Glutamatergic neuron (in vitro differentiated cells): ENCODE data around the gene DLL1. TPM values are rescaled to one million over a fixed set of nuclear protein-coding genes. Genes with fewer than 3 reads are reported as not detected.

Experiments
- DNase-seq: peaks from one replicate; pipeline ENCODE4 v3.0.0; 2022
- H3K27ac Mint-ChIP-seq: one replicate; pipeline ENCODE4 v1.8.0; 2020; ENCODE audit warnings: mild to moderate bottlenecking, mixed read lengths, inconsistent platforms; ENCODE audit not compliant: unreplicated experiment
- H3K27me3 Mint-ChIP-seq: one replicate; pipeline ENCODE4 v1.8.0; 2020; ENCODE audit warnings: mild to moderate bottlenecking, moderate library complexity, mixed read lengths, inconsistent platforms; ENCODE audit not compliant: unreplicated experiment
- H3K36me3 Mint-ChIP-seq: one replicate; pipeline ENCODE4 v1.8.0; 2020; ENCODE audit warnings: mild to moderate bottlenecking, mixed read lengths, inconsistent platforms; ENCODE audit not compliant: unreplicated experiment
- H3K4me1 Mint-ChIP-seq: one replicate; pipeline ENCODE4 v1.8.0; 2020; ENCODE audit warnings: mild to moderate bottlenecking, low read depth, mixed read lengths, inconsistent platforms; ENCODE audit not compliant: unreplicated experiment
- H3K4me3 Mint-ChIP-seq: one replicate; pipeline ENCODE4 v1.8.0; 2020; ENCODE audit warnings: mild to moderate bottlenecking, mixed read lengths, inconsistent platforms; ENCODE audit not compliant: unreplicated experiment
- H3K9me3 Mint-ChIP-seq: one replicate; pipeline ENCODE4 v1.8.0; 2020; ENCODE audit warnings: mild to moderate bottlenecking, moderate library complexity, mixed read lengths, inconsistent platforms; ENCODE audit not compliant: unreplicated experiment
- CTCF ChIP-seq: fragments of 200-600 bp; sonication (generic); IDR thresholded peaks from one replicate; pipeline ENCODE4 v1.5.0; 2021; ENCODE audit not compliant: partially characterized antibody, unreplicated experiment
- total RNA-seq: library from RNA; stranded (reverse); fragmentation: NEBNext Ultra II Directional; extraction: Animal tissue kit (Norgen Biotek cat#: 25700); gene quantifications from one replicate; pipeline ENCODE4 v1.2.1, GENCODE V29; 2021; ENCODE audit not compliant: unreplicated experiment

Gene DLL1
- total RNA-seq, 1 donor from 2014 or later: 34.3 TPM

GRCh38 chr6:170253910-170254269 lies 37.0 kb downstream of the DLL1 start:
- peaks cover 2% of the 10 kb centered on the region for H3K9me3 Mint-ChIP-seq
- peaks cover 7% of the 10 kb centered on the region for H3K27me3 Mint-ChIP-seq
- peaks cover 9% of the 10 kb centered on the region for H3K4me1 Mint-ChIP-seq
- no peak overlapping the region for H3K4me3 Mint-ChIP-seq
- no peaks in the 10 kb centered on the region for H3K36me3 Mint-ChIP-seq
- DNase-seq: no peak
- no peak overlapping the region for H3K27ac Mint-ChIP-seq
- no peak for TF ChIP-seq CTCF

- Mint-ChIP-seq H3K9me3 (peaks cover 2% of the 10 kb centered on the region), H3K27ac (no peak overlapping the region), H3K4me3 (no peak overlapping the region), H3K27me3 (peaks cover 7% of the 10 kb centered on the region), H3K4me1 (peaks cover 13% of the 10 kb centered on the region), H3K36me3 (no peaks in the 10 kb centered on the region)
- TF ChIP-seq CTCF: no peak
- DNase-seq: no peak
Measured at GRCh38 chr6:170253226-170253909, 37.5 kb downstream of the DLL1 start.

- Mint-ChIP-seq H3K4me3 (no peak overlapping the region), H3K9me3 (peaks cover 2% of the 10 kb centered on the region), H3K36me3 (no peaks in the 10 kb centered on the region), H3K27me3 (peaks cover 9% of the 10 kb centered on the region), H3K4me1 (peaks cover 20% of the 10 kb centered on the region), H3K27ac (no peak overlapping the region)
- DNase-seq: no peak
- TF ChIP-seq CTCF: no peak
Measured at GRCh38 chr6:170251776-170252571, 38.9 kb downstream of the DLL1 start.

- Mint-ChIP-seq H3K9me3 (peaks cover 2% of the 10 kb centered on the region), H3K27me3 (peaks cover 9% of the 10 kb centered on the region), H3K4me3 (no peak overlapping the region), H3K4me1 (peaks cover 20% of the 10 kb centered on the region), H3K36me3 (no peaks in the 10 kb centered on the region), H3K27ac (no peak overlapping the region)
- no peak for TF ChIP-seq CTCF
- no peak for DNase-seq
Measured at GRCh38 chr6:170250981-170251775, 39.7 kb downstream of the DLL1 start.
